Trophoblast cell (in vitro differentiated cells and primary cell): Measurements from ENCODE around the gene CNN2.

Experiments
- DNase-seq, 2 donors: peaks; one replicate each; pipeline ENCODE4 v3.0.0-alpha.2; 2016
- H2AFZ ChIP-seq: 2 replicates; pipeline ENCODE4 v1.6.1; 2013; ENCODE audit warnings: low read length, moderate library complexity, mild to moderate bottlenecking; ENCODE audit not compliant: insufficient read depth, poor library complexity
- H2AK5ac ChIP-seq: 2 replicates; pipeline ENCODE4 v1.6.1; 2013; ENCODE audit warnings: mild to moderate bottlenecking, low read length
- H2BK120ac ChIP-seq: 2 replicates; pipeline ENCODE4 v1.6.1; 2013; ENCODE audit warnings: low read length, mild to moderate bottlenecking, moderate library complexity; ENCODE audit not compliant: insufficient read depth, poor library complexity
- H2BK12ac ChIP-seq: 2 replicates; pipeline ENCODE4 v1.6.1; 2013; ENCODE audit warnings: mild to moderate bottlenecking, low read length, moderate library complexity
- H2BK5ac ChIP-seq: 2 replicates; pipeline ENCODE4 v1.6.1; 2013; ENCODE audit warnings: low read length, low read depth, moderate library complexity, mild to moderate bottlenecking; ENCODE audit not compliant: poor library complexity
- H3K14ac ChIP-seq: 2 replicates; pipeline ENCODE4 v1.6.1; 2013; ENCODE audit warnings: mild to moderate bottlenecking, low read length
- H3K18ac ChIP-seq: 2 replicates; pipeline ENCODE4 v1.6.1; 2013; ENCODE audit warnings: mild to moderate bottlenecking, low read length
- H3K23ac ChIP-seq: 2 replicates; pipeline ENCODE4 v1.6.1; 2013; ENCODE audit warnings: low read length
- H3K27ac ChIP-seq: 2 replicates; pipeline ENCODE4 v1.5.1; 2013; ENCODE audit warnings: low read depth, mild to moderate bottlenecking, inconsistent platforms, low read length, moderate library complexity
- H3K27me3 ChIP-seq: 2 replicates; pipeline ENCODE4 v1.6.1; 2013; ENCODE audit warnings: inconsistent platforms, mild to moderate bottlenecking, low read length, moderate library complexity; ENCODE audit not compliant: insufficient read depth
- H3K36me3 ChIP-seq, 2 experiments: 1 replicate in 1 of 2; 2 replicates in 1 of 2; pipeline ENCODE4 v1.6.1; 2013; ENCODE audit warnings: low read length in 2 of 2, mild to moderate bottlenecking in 2 of 2, moderate library complexity in 1 of 2; ENCODE audit not compliant: insufficient read depth in 2 of 2, control insufficient read depth in 1 of 2
- H3K4ac ChIP-seq: 2 replicates; pipeline ENCODE4 v1.6.1; 2013; ENCODE audit warnings: low read depth, mild to moderate bottlenecking, low read length, moderate library complexity
- H3K4me1 ChIP-seq, 2 experiments: 1 replicate in 1 of 2; 2 replicates in 1 of 2; pipeline ENCODE4 v1.6.1; 2013; ENCODE audit warnings: low read length in 2 of 2, mild to moderate bottlenecking in 2 of 2, moderate library complexity in 1 of 2; ENCODE audit not compliant: insufficient read depth in 2 of 2, control insufficient read depth in 1 of 2
- H3K4me2 ChIP-seq: 2 replicates; pipeline ENCODE4 v1.6.1; 2013; ENCODE audit warnings: inconsistent platforms, mild to moderate bottlenecking, low read length, moderate library complexity
- H3K4me3 ChIP-seq: 2 replicates; pipeline ENCODE4 v1.5.1; 2013; ENCODE audit warnings: mild to moderate bottlenecking, low read depth, low read length, inconsistent platforms
- H3K79me1 ChIP-seq: one replicate; pipeline ENCODE4 v1.6.1; 2013; ENCODE audit warnings: low read length
- H3K79me2 ChIP-seq: 2 replicates; pipeline ENCODE4 v1.6.1; 2013; ENCODE audit warnings: low read length, mild to moderate bottlenecking; ENCODE audit not compliant: control insufficient read depth, insufficient read depth, poor library complexity
- H3K9ac ChIP-seq: 2 replicates; pipeline ENCODE4 v1.6.1; 2013; ENCODE audit warnings: mild to moderate bottlenecking, low read length
- H3K9me3 ChIP-seq: 2 replicates; pipeline ENCODE4 v1.6.1; 2013; ENCODE audit warnings: low read depth, mild to moderate bottlenecking, control low read depth, inconsistent platforms, low read length; ENCODE audit not compliant: insufficient read depth
- H4K12ac ChIP-seq: 2 replicates; pipeline ENCODE4 v1.6.1; 2013; ENCODE audit warnings: low read depth, mild to moderate bottlenecking, low read length, moderate library complexity
- H4K8ac ChIP-seq: 2 replicates; pipeline ENCODE4 v1.6.1; 2013; ENCODE audit warnings: low read depth, mild to moderate bottlenecking, low read length, moderate library complexity
- H4K91ac ChIP-seq: one replicate; pipeline ENCODE4 v1.6.1; 2013; ENCODE audit warnings: low read depth, mild to moderate bottlenecking, low read length, moderate library complexity
- WGBS: extraction: QIAGEN DNeasy Blood & Tissue Kit; methylation state at CpG from one replicate; pipeline ENCODE4 v1.1.7; 2013; ENCODE audit warnings: missing lambda C conversion rate; ENCODE audit not compliant: insufficient read length, insufficient coverage; ENCODE audit errors: extremely low coverage; 5-methylcytosine and 5-hydroxymethylcytosine counted together

Gene CNN2

GRCh38 chr19:1004803-1005664 lies 21.4 kb upstream of the CNN2 start:
- H3K27ac ChIP-seq: no peak overlapping the region
- no peak overlapping the region for H3K23ac ChIP-seq
- H4K12ac ChIP-seq: no peak overlapping the region
- H2BK12ac ChIP-seq: no peak overlapping the region
- no peak overlapping the region for H2BK120ac ChIP-seq
- no peak overlapping the region for H2BK5ac ChIP-seq
- no peak overlapping the region for H4K8ac ChIP-seq
- H3K79me2 ChIP-seq: no peaks in the 10 kb centered on the region
- H3K9me3 ChIP-seq: peaks cover 2% of the 10 kb centered on the region
- no peak overlapping the region for H3K4me2 ChIP-seq
- H3K79me1 ChIP-seq: peaks cover 2% of the 10 kb centered on the region
- no peak overlapping the region for H4K91ac ChIP-seq
- WGBS: no CpG with 5 or more reads among the region's 70 CpGs
- no peak for DNase-seq
- no peak overlapping the region for H3K9ac ChIP-seq
- H3K4ac ChIP-seq: no peak overlapping the region
- H2AK5ac ChIP-seq: no peak overlapping the region
- H3K4me1 ChIP-seq: no peaks in the 10 kb centered on the region
- no peak overlapping the region for H2AFZ ChIP-seq
- peaks cover 14 to 19% of the 10 kb centered on the region in 2 experiments for H3K36me3 ChIP-seq
- peaks cover 13% of the 10 kb centered on the region for H3K27me3 ChIP-seq
- H3K4me3 ChIP-seq: no peak overlapping the region
- H3K18ac ChIP-seq: no peak overlapping the region
- no peak overlapping the region for H3K14ac ChIP-seq

- WGBS: no CpG with 5 or more reads among the region's 27 CpGs
- H4K12ac ChIP-seq: no peak overlapping the region
- H3K27ac ChIP-seq: no peak overlapping the region
- H2BK5ac ChIP-seq: no peak overlapping the region
- no peak overlapping the region for H3K4me3 ChIP-seq
- peaks cover 2% of the 10 kb centered on the region for H3K27me3 ChIP-seq
- H4K8ac ChIP-seq: no peak overlapping the region
- no peak overlapping the region for H2BK12ac ChIP-seq
- H3K23ac ChIP-seq: no peak overlapping the region
- H2AK5ac ChIP-seq: no peak overlapping the region
- H3K4ac ChIP-seq: no peak overlapping the region
- H2AFZ ChIP-seq: no peak overlapping the region
- no peaks in the 10 kb centered on the region for H3K79me2 ChIP-seq
- no peak for DNase-seq
- H3K14ac ChIP-seq: no peak overlapping the region
- no peak overlapping the region for H2BK120ac ChIP-seq
- no peak overlapping the region for H3K18ac ChIP-seq
- no peaks in the 10 kb centered on the region for H3K79me1 ChIP-seq
- no peak overlapping the region for H4K91ac ChIP-seq
- H3K4me2 ChIP-seq: no peak overlapping the region
- no peak overlapping the region for H3K9ac ChIP-seq
- peaks cover 31 to 36% of the 10 kb centered on the region in 2 experiments for H3K36me3 ChIP-seq
- peaks cover 2% of the 10 kb centered on the region for H3K9me3 ChIP-seq
- H3K4me1 ChIP-seq: no peaks in the 10 kb centered on the region
These were observed 19.6 kb upstream of the CNN2 start for GRCh38 chr19:1006711-1007398.

GRCh38 chr19:1007399-1008251 lies 18.8 kb upstream of the CNN2 start:
- DNase-seq: no peak
- H4K91ac ChIP-seq: no peak overlapping the region
- no peak overlapping the region for H2BK12ac ChIP-seq
- H2AFZ ChIP-seq: no peak overlapping the region
- H3K14ac ChIP-seq: no peak overlapping the region
- peaks cover 2% of the 10 kb centered on the region for H3K9me3 ChIP-seq
- H3K23ac ChIP-seq: no peak overlapping the region
- no peak overlapping the region for H3K4ac ChIP-seq
- H3K79me1 ChIP-seq: no peaks in the 10 kb centered on the region
- H3K4me2 ChIP-seq: no peak overlapping the region
- H3K18ac ChIP-seq: no peak overlapping the region
- H4K8ac ChIP-seq: no peak overlapping the region
- H2BK5ac ChIP-seq: no peak overlapping the region
- peaks cover 39 to 44% of the 10 kb centered on the region in 2 experiments for H3K36me3 ChIP-seq
- H3K9ac ChIP-seq: no peak overlapping the region
- no peak overlapping the region for H2AK5ac ChIP-seq
- H4K12ac ChIP-seq: no peak overlapping the region
- H3K27me3 ChIP-seq: no peaks in the 10 kb centered on the region
- H3K4me3 ChIP-seq: no peak overlapping the region
- H3K4me1 ChIP-seq: no peaks in the 10 kb centered on the region
- no peaks in the 10 kb centered on the region for H3K79me2 ChIP-seq
- no peak overlapping the region for H2BK120ac ChIP-seq
- no CpG with 5 or more reads among the region's 73 CpGs for WGBS
- H3K27ac ChIP-seq: no peak overlapping the region

GRCh38 chr19:1008268-1009040 lies 18.0 kb upstream of the CNN2 start:
- Histone ChIP-seq H3K4ac (no peak overlapping the region), H3K79me1 (no peaks in the 10 kb centered on the region), H2BK120ac (no peak overlapping the region), H3K36me3 (peaks cover 46 to 52% of the 10 kb centered on the region in 2 experiments), H3K14ac (no peak overlapping the region), H3K18ac (no peak overlapping the region), H4K8ac (no peak overlapping the region), H4K91ac (no peak overlapping the region), H2BK12ac (no peak overlapping the region), H3K4me3 (no peak overlapping the region), H3K9ac (no peak overlapping the region), H3K4me1 (no peaks in the 10 kb centered on the region), H3K23ac (no peak overlapping the region), H3K9me3 (peaks cover 2% of the 10 kb centered on the region), H3K79me2 (no peaks in the 10 kb centered on the region), H2BK5ac (no peak overlapping the region), H3K27me3 (no peaks in the 10 kb centered on the region), H2AK5ac (no peak overlapping the region), H3K4me2 (no peak overlapping the region), H4K12ac (no peak overlapping the region), H2AFZ (no peak overlapping the region), H3K27ac (no peak overlapping the region)
- no CpG with 5 or more reads among the region's 45 CpGs for WGBS
- DNase-seq: no peak
